Gastroesophageal sphincter (tissue), 3 donors: ENCODE measurements around the gene CACNA1C.

ENCODE experiments used
- CTCF ChIP-seq, 4 experiments: fragments of 200-600 bp in 2 of 4; fragments of 450-650 bp in 2 of 4; sonication (generic) in 1 of 4; IDR thresholded peaks; one replicate each; pipeline ENCODE4 v1.5.1; 2017 to 2019; ENCODE audit warnings: antibody characterized with exemption in 4 of 4, mild to moderate bottlenecking in 2 of 4, moderate library complexity in 2 of 4
- EP300 ChIP-seq: sonication (generic); formaldehyde crosslinking; IDR thresholded peaks from one replicate; pipeline ENCODE4 v1.6.1; 2017; ENCODE audit warnings: antibody characterized with exemption, mild to moderate bottlenecking
- POLR2A ChIP-seq, 2 donors: fragments of 450-650 bp; IDR thresholded peaks; one replicate each; pipeline ENCODE4 v1.6.1; 2017; ENCODE audit warnings: antibody characterized with exemption in 2 of 2, mild to moderate bottlenecking in 2 of 2, moderate library complexity in 1 of 2

- TF ChIP-seq CTCF (IDR thresholded peaks at IDR 0.05) (no peak), EP300 (no peak), POLR2A (IDR thresholded peaks at IDR 0.05) (no peak)
Measured at GRCh38 chr12:2016862-2017545, 35.8 kb upstream of the CACNA1C start.
